ENCODE results near the gene CDRT15L2. TPM values are rescaled to one million over a fixed set of nuclear protein-coding genes. Genes with fewer than 3 reads are reported as not detected.
"Not testable (repeated sequence)": the region's sequence is repeated elsewhere in the genome, so short reads cannot be mapped to it uniquely, and the experiment has no call there.

The CDRT15L2 gene
- polyA plus RNA-seq, 2 of the 4 experiments (the other 2 are of a cell fraction) = not detected

DNA sequence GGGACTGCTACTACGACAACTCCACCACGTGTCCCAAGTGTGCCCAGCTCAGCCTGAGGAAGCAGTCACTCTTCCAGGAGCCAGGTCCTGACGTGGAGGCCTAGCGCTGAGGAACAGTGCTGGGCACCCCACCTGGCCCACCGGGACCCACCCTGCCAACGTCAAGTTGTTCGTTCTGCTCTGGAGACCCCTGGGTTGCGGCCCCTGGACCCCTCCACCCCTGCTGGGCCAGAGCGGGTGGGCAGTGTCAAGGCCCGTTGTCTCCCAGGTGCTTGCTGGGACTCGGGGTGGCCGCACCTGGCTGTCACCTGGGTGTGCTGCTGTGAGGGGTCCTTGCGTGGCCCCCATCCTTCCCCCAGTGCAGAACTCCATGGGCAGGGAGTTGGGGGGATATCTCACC, 34.4 kb downstream of the CDRT15L2 start:
- WGBS (ENCODE audit: missing lambda C conversion rate) = 62% methylated on average over 11 of the region's 13 CpGs
- TF ChIP-seq, protein P1, sequence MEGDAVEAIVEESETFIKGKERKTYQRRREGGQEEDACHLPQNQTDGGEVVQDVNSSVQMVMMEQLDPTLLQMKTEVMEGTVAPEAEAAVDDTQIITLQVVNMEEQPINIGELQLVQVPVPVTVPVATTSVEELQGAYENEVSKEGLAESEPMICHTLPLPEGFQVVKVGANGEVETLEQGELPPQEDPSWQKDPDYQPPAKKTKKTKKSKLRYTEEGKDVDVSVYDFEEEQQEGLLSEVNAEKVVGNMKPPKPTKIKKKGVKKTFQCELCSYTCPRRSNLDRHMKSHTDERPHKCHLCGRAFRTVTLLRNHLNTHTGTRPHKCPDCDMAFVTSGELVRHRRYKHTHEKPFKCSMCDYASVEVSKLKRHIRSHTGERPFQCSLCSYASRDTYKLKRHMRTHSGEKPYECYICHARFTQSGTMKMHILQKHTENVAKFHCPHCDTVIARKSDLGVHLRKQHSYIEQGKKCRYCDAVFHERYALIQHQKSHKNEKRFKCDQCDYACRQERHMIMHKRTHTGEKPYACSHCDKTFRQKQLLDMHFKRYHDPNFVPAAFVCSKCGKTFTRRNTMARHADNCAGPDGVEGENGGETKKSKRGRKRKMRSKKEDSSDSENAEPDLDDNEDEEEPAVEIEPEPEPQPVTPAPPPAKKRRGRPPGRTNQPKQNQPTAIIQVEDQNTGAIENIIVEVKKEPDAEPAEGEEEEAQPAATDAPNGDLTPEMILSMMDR (IDR thresholded peaks at IDR 0.05) = no peak
- TF ChIP-seq, protein P2, sequence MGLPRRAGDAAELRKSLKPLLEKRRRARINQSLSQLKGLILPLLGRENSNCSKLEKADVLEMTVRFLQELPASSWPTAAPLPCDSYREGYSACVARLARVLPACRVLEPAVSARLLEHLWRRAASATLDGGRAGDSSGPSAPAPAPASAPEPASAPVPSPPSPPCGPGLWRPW (IDR thresholded peaks at IDR 0.05) = no peak
- TF ChIP-seq JUN (IDR thresholded peaks at IDR 0.05) (no peak), CBX2 (IDR thresholded peaks at IDR 0.05; ENCODE audit: borderline replicate concordance, low read depth) (no peak), EHF (CRISPR knock-in tag; IDR thresholded peaks at IDR 0.05) (no peak), RFX5 (IDR thresholded peaks at IDR 0.05) (no peak)
- TF ChIP-seq, protein P3, sequence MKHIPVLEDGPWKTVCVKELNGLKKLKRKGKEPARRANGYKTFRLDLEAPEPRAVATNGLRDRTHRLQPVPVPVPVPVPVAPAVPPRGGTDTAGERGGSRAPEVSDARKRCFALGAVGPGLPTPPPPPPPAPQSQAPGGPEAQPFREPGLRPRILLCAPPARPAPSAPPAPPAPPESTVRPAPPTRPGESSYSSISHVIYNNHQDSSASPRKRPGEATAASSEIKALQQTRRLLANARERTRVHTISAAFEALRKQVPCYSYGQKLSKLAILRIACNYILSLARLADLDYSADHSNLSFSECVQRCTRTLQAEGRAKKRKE (CRISPR knock-in tag; IDR thresholded peaks at IDR 0.05; ENCODE audit: low read depth) = no peak
- POLR2A ChIA-PET = no interaction called here

DNA sequence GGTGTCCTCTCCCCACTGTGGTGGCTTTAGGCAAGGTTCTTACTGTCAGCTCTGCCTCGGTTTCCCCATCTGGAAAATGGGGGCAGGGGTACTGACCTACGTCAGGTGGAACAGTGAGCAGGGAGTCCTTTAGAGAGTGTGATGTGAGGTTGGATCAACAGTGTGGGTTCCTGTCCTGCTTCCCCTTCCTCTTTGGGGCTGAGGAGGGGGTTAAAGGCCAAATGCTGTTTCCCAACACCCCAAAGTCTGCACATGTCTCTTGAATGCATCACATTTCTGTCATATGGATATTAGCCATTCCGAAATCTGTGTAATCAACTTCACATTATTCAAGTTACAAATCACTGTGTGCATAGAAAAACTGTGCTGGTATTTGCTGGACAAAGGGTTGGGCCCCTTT, 35.9 kb downstream of the CDRT15L2 start:
- ATAC-seq; DNase-seq (ENCODE audit: low read depth in 1 of 2, low spot score in 1 of 2); H3K27ac ChIP-seq; H3K9me3 ChIP-seq; FAIRE-seq; H3K4me2 ChIP-seq; H3K4me3 ChIP-seq; H3K4me1 ChIP-seq; POLR2A ChIA-PET: not testable (repeated sequence)
- CTCF ChIA-PET = interaction anchor here (1.4 kb wide), 1 partner anchor 9 kb away, joined by 3 read pairs; no protein-coding TSS in a partner anchor
- 27% methylated on average over 3 of the region's 3 CpGs for WGBS (ENCODE audit: missing lambda C conversion rate)

More for the DNA sequence above, 34.4 kb downstream of the CDRT15L2 start:
- CTCF ChIA-PET = interaction anchor here (0.9 to 1.4 kb wide), 2 partner anchors 11 to 20 kb away, joined by 3 read pairs; no protein-coding TSS in a partner anchor
- H3K9me3 ChIP-seq = no peaks in the 10 kb centered on the region
- no peaks in the 10 kb centered on the region for H3K4me1 ChIP-seq
- no peak overlapping the region for H3K4me2 ChIP-seq
- FAIRE-seq = no peak
- no peak for ATAC-seq
- no peak overlapping the region for H3K4me3 ChIP-seq
- DNase-seq (ENCODE audit: low read depth in 1 of 2, low spot score in 1 of 2) = no peak
- H3K27ac ChIP-seq = no peak overlapping the region

Small RNA genes within 50 kb of the gene (small RNA-seq; reads per million reads assigned to genes)
- gene AC015818.1 (0 reads per million in 6 experiments), gene AC087499.1 (0 reads per million in 6 experiments), gene AC087499.3 (0 reads per million in 6 experiments)

Other genes with a start within 250 kb of the CDRT15L2 start
- not detected in 2 replicates for gene LGALS9B, start 112.2 kb upstream of the CDRT15L2 start, polyA plus RNA-seq (2011; rRNA removed)
- gene LGALS9B, start 112.2 kb upstream of the CDRT15L2 start, polyA plus RNA-seq (2017; fragmentation: RNase III; extraction: RNeasy Plus Mini Kit Qiagen cat#74134 plus additional on column Dnase treatment) = not detected in 3 replicates

All from A549 (cell line).